HepG2 (cell line): Measurements from ENCODE around the gene CDC42EP1. TPM values are rescaled to one million over a fixed set of nuclear protein-coding genes. Genes with fewer than 3 reads are reported as not detected.
A peak's percentile ranks its signal among the peaks of the same experiment; 100 is the strongest.

Source experiments
- BCL6 ChIP-seq: IDR thresholded peaks from 2 replicates; pipeline ENCODE4 v1.6.1; 2016; ENCODE audit warnings: missing genetic modification reagents, missing compliant biosample characterization
- FOXK1 ChIP-seq: sonication (generic); formaldehyde crosslinking; IDR thresholded peaks from 2 replicates; pipeline ENCODE4 v1.4.0; 2020; ENCODE audit warnings: low read depth, missing genetic modification reagents, borderline replicate concordance
- HDAC1 ChIP-seq: sonication (generic); formaldehyde crosslinking; IDR thresholded peaks from 2 replicates; pipeline ENCODE4 v1.5.1; 2020; ENCODE audit warnings: mild to moderate bottlenecking, missing genetic modification reagents
- MEIS2 ChIP-seq: sonication (generic); formaldehyde crosslinking; IDR thresholded peaks from 2 replicates; pipeline ENCODE4 v1.9.0; 2021; ENCODE audit warnings: mild to moderate bottlenecking, missing genetic modification reagents
- NR1H2 ChIP-seq: sonication (generic); formaldehyde crosslinking; IDR thresholded peaks from 2 replicates; pipeline ENCODE4 v1.8.1; 2022; ENCODE audit warnings: low read depth, missing genetic modification reagents, borderline replicate concordance
- NRL ChIP-seq: sonication (generic); formaldehyde crosslinking; IDR thresholded peaks from 2 replicates; pipeline ENCODE4 v1.5.0; 2020; ENCODE audit warnings: missing genetic modification reagents, mild to moderate bottlenecking, moderate library complexity, borderline replicate concordance
- POLR2A ChIP-seq, 2 experiments: IDR thresholded peaks; 2 replicates each; pipeline ENCODE4 v1.6.1; 2011; ENCODE audit warnings: low read depth in 2 of 2, low read length in 2 of 2, mild to moderate bottlenecking in 1 of 2, moderate library complexity in 1 of 2; ENCODE audit not compliant: insufficient read depth in 1 of 2
- RARA ChIP-seq: IDR thresholded peaks from 2 replicates; pipeline ENCODE4 v1.6.1; 2016; ENCODE audit warnings: missing genetic modification reagents, missing compliant biosample characterization
- RBFOX2 ChIP-seq: fragments of 200-400 bp; formaldehyde crosslinking; IDR thresholded peaks from 2 replicates; pipeline ENCODE4 v1.6.1; 2017; ENCODE audit warnings: low read depth, mild to moderate bottlenecking, low read length
- THAP11 ChIP-seq: IDR thresholded peaks from 2 replicates; pipeline ENCODE4 v1.6.1; 2016; ENCODE audit warnings: missing biosample characterization, missing genetic modification reagents
- ZIK1 ChIP-seq: sonication (generic); formaldehyde crosslinking; IDR thresholded peaks from 2 replicates; pipeline ENCODE4 v1.5.0; 2020; ENCODE audit warnings: mild to moderate bottlenecking, low read depth, missing genetic modification reagents, borderline replicate concordance
- ZNF12 ChIP-seq: sonication (generic); formaldehyde crosslinking; IDR thresholded peaks from 2 replicates; pipeline ENCODE4 v1.5.0; 2020; ENCODE audit warnings: missing genetic modification reagents
- ZNF652 ChIP-seq: IDR thresholded peaks from 2 replicates; pipeline ENCODE4 v1.6.1; 2016; ENCODE audit warnings: low read depth, borderline replicate concordance
- ZNF720 ChIP-seq: sonication (generic); formaldehyde crosslinking; IDR thresholded peaks from 2 replicates; pipeline ENCODE4 v1.4.0; 2020; ENCODE audit warnings: missing genetic modification reagents
- ZNF878 ChIP-seq: sonication (generic); formaldehyde crosslinking; IDR thresholded peaks from 2 replicates; pipeline ENCODE4 v1.8.1; 2023; ENCODE audit warnings: mild to moderate bottlenecking, missing genetic modification reagents, moderate library complexity
- polyA plus RNA-seq, 8 experiments: library from polyadenylated mRNA; depleted of rRNA in 3 of 8; stranded (reverse) in 7 of 8; unstranded in 1 of 8; fragments of >200 nt; fragmentation: Illumina TruSeq in 4 of 8; extraction: Trizol in 4 of 8; gene quantifications; 2 replicates each; pipeline versions ENCODE4 v1.2.1 to v1.2.3, GENCODE V29; 2011 to 2016; ENCODE audit warnings: low read depth in 4 of 8, missing spikeins in 1 of 8, mixed read lengths in 1 of 8; ENCODE audit not compliant: insufficient read depth in 1 of 8
- total RNA-seq, 5 experiments: library from RNA; depleted of rRNA; stranded (reverse); fragments of >200 nt; fragmentation: Illumina TruSeq; extraction: Trizol; gene quantifications; 2 replicates each; pipeline ENCODE4 v1.2.3, GENCODE V29; 2016; ENCODE audit warnings: low read depth in 1 of 5
- TF ChIP-seq, protein P1 (sequence below): sonication (generic); formaldehyde crosslinking; IDR thresholded peaks from 2 replicates; pipeline ENCODE4 v1.8.1; 2023; ENCODE audit warnings: mild to moderate bottlenecking, missing genetic modification reagents, borderline replicate concordance
- TF ChIP-seq, protein P2 (sequence below): sonication (generic); formaldehyde crosslinking; IDR thresholded peaks from 2 replicates; pipeline ENCODE4 v1.5.0; 2020; ENCODE audit warnings: mild to moderate bottlenecking, low read depth, missing genetic modification reagents, borderline replicate concordance
- TF ChIP-seq, protein P3 (sequence below): sonication (generic); formaldehyde crosslinking; IDR thresholded peaks from 2 replicates; pipeline ENCODE4 v1.4.0; 2020; ENCODE audit warnings: mild to moderate bottlenecking, missing genetic modification reagents
- TF ChIP-seq, protein P4 (sequence below): sonication (generic); formaldehyde crosslinking; IDR thresholded peaks from 2 replicates; pipeline ENCODE4 v1.9.0; 2022; ENCODE audit warnings: missing genetic modification reagents, mild to moderate bottlenecking, borderline replicate concordance
- TF ChIP-seq, protein P5 (sequence below): sonication (generic); formaldehyde crosslinking; IDR thresholded peaks from 2 replicates; pipeline ENCODE4 v1.8.1; 2023; ENCODE audit warnings: missing genetic modification reagents, mild to moderate bottlenecking, borderline replicate concordance
- TF ChIP-seq, protein P6 (sequence below): sonication (generic); formaldehyde crosslinking; IDR thresholded peaks from 2 replicates; pipeline ENCODE4 v1.8.0; 2022; ENCODE audit warnings: mild to moderate bottlenecking, missing genetic modification reagents; ENCODE audit not compliant: insufficient replicate concordance
- TF ChIP-seq, protein P7 (sequence below): IDR thresholded peaks from 2 replicates; pipeline ENCODE4 v1.6.1; 2016; ENCODE audit warnings: missing compliant biosample characterization, missing genetic modification reagents, borderline replicate concordance

Gene CDC42EP1
- total and polyA plus RNA-seq, 2 of the 13 experiments (the other 11 are each of a cell fraction or from before 2014, with no cell fraction given): 17.1 to 29.5 TPM

DNA sequence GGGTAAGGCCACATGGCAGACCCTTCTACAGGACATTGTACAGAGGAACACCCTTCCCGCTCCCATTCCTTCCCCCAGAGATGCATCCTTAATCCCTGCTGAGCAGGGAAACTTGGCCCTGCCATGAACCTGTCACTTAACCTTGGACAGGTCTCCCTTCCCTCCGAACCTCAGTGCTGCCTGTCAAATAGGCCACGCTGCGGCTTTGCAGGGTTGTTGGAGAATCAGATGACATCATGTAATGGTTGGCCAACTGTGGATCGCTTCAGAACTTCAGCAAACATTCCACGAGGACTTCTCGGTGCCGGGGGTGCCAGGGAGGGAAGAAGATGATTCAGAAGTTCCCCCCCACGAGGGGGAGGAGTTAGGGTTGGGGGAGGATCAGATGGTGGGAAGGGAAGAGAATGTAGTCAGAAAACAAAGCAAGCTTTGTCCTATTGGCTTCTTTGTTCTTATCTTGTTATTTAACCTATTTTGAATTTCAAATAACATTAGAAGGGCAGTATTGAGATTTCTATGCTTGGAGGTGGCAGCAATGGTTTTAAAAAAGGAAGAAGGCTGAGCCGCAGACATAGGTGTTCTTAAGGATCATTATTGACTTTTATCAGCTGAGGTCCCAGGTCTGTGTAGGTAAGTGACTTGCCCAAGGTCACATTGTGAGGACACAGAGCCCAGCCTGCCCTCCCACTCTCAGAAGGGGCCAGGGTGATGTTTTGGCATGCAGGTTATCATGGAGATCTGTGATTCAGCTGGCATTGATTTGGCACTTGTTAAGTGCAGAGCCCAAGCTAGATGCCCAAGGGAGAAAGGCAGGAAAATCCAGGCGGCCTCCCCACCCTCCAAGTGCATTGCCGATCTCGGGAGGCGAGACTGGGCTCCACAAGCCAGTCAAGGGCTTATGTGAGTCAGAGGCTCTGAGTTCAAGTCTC lies 3.1 kb downstream of the CDC42EP1 start (continued):
- TF ChIP-seq, protein P1, sequence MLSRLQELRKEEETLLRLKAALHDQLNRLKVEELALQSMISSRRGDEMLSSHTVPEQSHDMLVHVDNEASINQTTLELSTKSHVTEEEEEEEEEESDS (CRISPR knock-in tag): no peak
- no peak for TF ChIP-seq ZNF652 (CRISPR knock-in tag)
- TF ChIP-seq, protein P2, sequence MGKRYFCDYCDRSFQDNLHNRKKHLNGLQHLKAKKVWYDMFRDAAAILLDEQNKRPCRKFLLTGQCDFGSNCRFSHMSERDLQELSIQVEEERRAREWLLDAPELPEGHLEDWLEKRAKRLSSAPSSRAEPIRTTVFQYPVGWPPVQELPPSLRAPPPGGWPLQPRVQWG: no peak
- TF ChIP-seq ZNF878 (CRISPR knock-in tag): peak; percentile 48; the same call in 1 of the 2 replicates
- TF ChIP-seq HDAC1 (CRISPR knock-in tag): peak; percentile 49; the same call in 1 of the 2 replicates
- TF ChIP-seq, protein P3, sequence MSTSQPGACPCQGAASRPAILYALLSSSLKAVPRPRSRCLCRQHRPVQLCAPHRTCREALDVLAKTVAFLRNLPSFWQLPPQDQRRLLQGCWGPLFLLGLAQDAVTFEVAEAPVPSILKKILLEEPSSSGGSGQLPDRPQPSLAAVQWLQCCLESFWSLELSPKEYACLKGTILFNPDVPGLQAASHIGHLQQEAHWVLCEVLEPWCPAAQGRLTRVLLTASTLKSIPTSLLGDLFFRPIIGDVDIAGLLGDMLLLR (CRISPR knock-in tag): no peak
- TF ChIP-seq, protein P4, sequence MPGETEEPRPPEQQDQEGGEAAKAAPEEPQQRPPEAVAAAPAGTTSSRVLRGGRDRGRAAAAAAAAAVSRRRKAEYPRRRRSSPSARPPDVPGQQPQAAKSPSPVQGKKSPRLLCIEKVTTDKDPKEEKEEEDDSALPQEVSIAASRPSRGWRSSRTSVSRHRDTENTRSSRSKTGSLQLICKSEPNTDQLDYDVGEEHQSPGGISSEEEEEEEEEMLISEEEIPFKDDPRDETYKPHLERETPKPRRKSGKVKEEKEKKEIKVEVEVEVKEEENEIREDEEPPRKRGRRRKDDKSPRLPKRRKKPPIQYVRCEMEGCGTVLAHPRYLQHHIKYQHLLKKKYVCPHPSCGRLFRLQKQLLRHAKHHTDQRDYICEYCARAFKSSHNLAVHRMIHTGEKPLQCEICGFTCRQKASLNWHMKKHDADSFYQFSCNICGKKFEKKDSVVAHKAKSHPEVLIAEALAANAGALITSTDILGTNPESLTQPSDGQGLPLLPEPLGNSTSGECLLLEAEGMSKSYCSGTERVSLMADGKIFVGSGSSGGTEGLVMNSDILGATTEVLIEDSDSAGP (CRISPR knock-in tag): peak; percentile 25; the same call in 1 of the 2 replicates
- TF ChIP-seq, protein P5, sequence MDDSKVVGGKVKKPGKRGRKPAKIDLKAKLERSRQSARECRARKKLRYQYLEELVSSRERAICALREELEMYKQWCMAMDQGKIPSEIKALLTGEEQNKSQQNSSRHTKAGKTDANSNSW (CRISPR knock-in tag): peak; percentile 44; the same call in 1 of the 2 replicates
- TF ChIP-seq, protein P6, sequence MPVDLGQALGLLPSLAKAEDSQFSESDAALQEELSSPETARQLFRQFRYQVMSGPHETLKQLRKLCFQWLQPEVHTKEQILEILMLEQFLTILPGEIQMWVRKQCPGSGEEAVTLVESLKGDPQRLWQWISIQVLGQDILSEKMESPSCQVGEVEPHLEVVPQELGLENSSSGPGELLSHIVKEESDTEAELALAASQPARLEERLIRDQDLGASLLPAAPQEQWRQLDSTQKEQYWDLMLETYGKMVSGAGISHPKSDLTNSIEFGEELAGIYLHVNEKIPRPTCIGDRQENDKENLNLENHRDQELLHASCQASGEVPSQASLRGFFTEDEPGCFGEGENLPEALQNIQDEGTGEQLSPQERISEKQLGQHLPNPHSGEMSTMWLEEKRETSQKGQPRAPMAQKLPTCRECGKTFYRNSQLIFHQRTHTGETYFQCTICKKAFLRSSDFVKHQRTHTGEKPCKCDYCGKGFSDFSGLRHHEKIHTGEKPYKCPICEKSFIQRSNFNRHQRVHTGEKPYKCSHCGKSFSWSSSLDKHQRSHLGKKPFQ (CRISPR knock-in tag): no peak
- no peak for TF ChIP-seq NRL
- peak; percentile 52 to 66; a peak in 2 of 4 replicates for TF ChIP-seq POLR2A (IDR thresholded peaks at IDR 0.05; ENCODE audit: insufficient read depth in 1 of 2, low read depth in 2 of 2, low read length in 2 of 2)
- TF ChIP-seq NR1H2 (CRISPR knock-in tag): no peak
- TF ChIP-seq ZNF720 (CRISPR knock-in tag): no peak
- TF ChIP-seq RARA: peak; percentile 83
- peak; percentile 23; the same call in 1 of the 2 replicates for TF ChIP-seq FOXK1
- TF ChIP-seq BCL6 (CRISPR knock-in tag): peak; percentile 60; the same call in 1 of the 2 replicates
- peak; percentile 36; the same call in 1 of the 2 replicates for TF ChIP-seq THAP11
- TF ChIP-seq, protein P7, sequence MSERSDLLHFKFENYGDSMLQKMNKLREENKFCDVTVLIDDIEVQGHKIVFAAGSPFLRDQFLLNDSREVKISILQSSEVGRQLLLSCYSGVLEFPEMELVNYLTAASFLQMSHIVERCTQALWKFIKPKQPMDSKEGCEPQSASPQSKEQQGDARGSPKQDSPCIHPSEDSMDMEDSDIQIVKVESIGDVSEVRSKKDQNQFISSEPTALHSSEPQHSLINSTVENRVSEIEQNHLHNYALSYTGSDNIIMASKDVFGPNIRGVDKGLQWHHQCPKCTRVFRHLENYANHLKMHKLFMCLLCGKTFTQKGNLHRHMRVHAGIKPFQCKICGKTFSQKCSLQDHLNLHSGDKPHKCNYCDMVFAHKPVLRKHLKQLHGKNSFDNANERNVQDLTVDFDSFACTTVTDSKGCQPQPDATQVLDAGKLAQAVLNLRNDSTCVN (CRISPR knock-in tag): no peak
- no peak for TF ChIP-seq ZIK1 (CRISPR knock-in tag)
- peak; percentile 51; the same call in 1 of the 2 replicates for TF ChIP-seq ZNF12 (CRISPR knock-in tag)
- peak; percentile 8; the same call in 1 of the 2 replicates for TF ChIP-seq RBFOX2
- 0 out of 2 replicates have a peak, but pooled peaks have one; percentile 33 for TF ChIP-seq MEIS2 (CRISPR knock-in tag)
